Measurements from ENCODE around the gene CSF3R. TPM values are rescaled to one million over a fixed set of nuclear protein-coding genes. Genes with fewer than 3 reads are reported as not detected.

CSF3R gene
- total and polyA plus RNA-seq, 2 experiments from 2014 or later, result 19.7 to 22.3 TPM

GRCh38 chr1:36453600-36454388 is 28.9 kb downstream of the CSF3R start:
- WGBS (ENCODE audit: low lambda C conversion rate, missing lambda C conversion rate), result 97% methylated on average over 6 of the region's 6 CpGs
- no peaks in the 10 kb centered on the region for H3K9me3 ChIP-seq (ENCODE audit: low read depth)
- no peaks in the 10 kb centered on the region for H3K36me3 ChIP-seq (replicated peaks; ENCODE audit: insufficient read depth, low read depth)
- H3K27me3 ChIP-seq, result no peaks in the 10 kb centered on the region
- H3K4me1 ChIP-seq (ENCODE audit: insufficient read depth), result no peaks in the 10 kb centered on the region
- H4K20me1 ChIP-seq (ENCODE audit: insufficient read depth, poor library complexity, severe bottlenecking), result no peaks in the 10 kb centered on the region
- DNase-seq (ENCODE audit: low spot score), result no peak
- no peaks in the 10 kb centered on the region for H3K9me2 ChIP-seq (replicated peaks; ENCODE audit: insufficient read depth)
- no peak overlapping the region for H3K4me3 ChIP-seq
- no peak overlapping the region for H3K4me2 ChIP-seq
- H2AFZ ChIP-seq, result no peak overlapping the region
- H3K79me2 ChIP-seq, result no peaks in the 10 kb centered on the region
- no peak overlapping the region for H3K27ac ChIP-seq
- no peak for TF ChIP-seq EZH2phosphoT487 (IDR thresholded peaks at IDR 0.05; ENCODE audit: low read depth, severe bottlenecking, unreplicated experiment)
- no peak for TF ChIP-seq EZH2 (IDR thresholded peaks at IDR 0.05; ENCODE audit: borderline replicate concordance)
- TF ChIP-seq CTCF (IDR thresholded peaks at IDR 0.05; ENCODE audit: poor library complexity), result no peak

- Histone ChIP-seq H3K36me3 (replicated peaks; ENCODE audit: insufficient read depth, low read depth) (no peaks in the 10 kb centered on the region), H3K4me1 (ENCODE audit: insufficient read depth) (no peaks in the 10 kb centered on the region), H3K4me3 (no peak overlapping the region), H3K27ac (no peak overlapping the region), H3K4me2 (no peak overlapping the region), H3K27me3 (no peaks in the 10 kb centered on the region), H3K9me3 (ENCODE audit: low read depth) (no peaks in the 10 kb centered on the region), H3K9me2 (replicated peaks; ENCODE audit: insufficient read depth) (no peaks in the 10 kb centered on the region), H2AFZ (no peak overlapping the region), H3K79me2 (no peaks in the 10 kb centered on the region), H4K20me1 (ENCODE audit: insufficient read depth, poor library complexity, severe bottlenecking) (no peaks in the 10 kb centered on the region)
- 86% methylated on average over 3 of the region's 3 CpGs for WGBS (ENCODE audit: low lambda C conversion rate, missing lambda C conversion rate)
- DNase-seq (ENCODE audit: low spot score), result no peak
- TF ChIP-seq EZH2phosphoT487 (IDR thresholded peaks at IDR 0.05; ENCODE audit: low read depth, severe bottlenecking, unreplicated experiment) (no peak), CTCF (IDR thresholded peaks at IDR 0.05; ENCODE audit: poor library complexity) (no peak), EZH2 (IDR thresholded peaks at IDR 0.05; ENCODE audit: borderline replicate concordance) (no peak)
These were observed 29.7 kb downstream of the CSF3R start for GRCh38 chr1:36453051-36453450.

GRCh38 chr1:36450919-36451305 is 31.8 kb downstream of the CSF3R start:
- Histone ChIP-seq H4K20me1 (ENCODE audit: insufficient read depth, poor library complexity, severe bottlenecking) (no peaks in the 10 kb centered on the region), H3K27ac (peak overlapping the region; percentile 93), H3K4me2 (peak overlapping the region; percentile 75), H3K79me2 (no peaks in the 10 kb centered on the region), H3K4me3 (peak overlapping the region; percentile 17), H2AFZ (peak overlapping the region; percentile 37), H3K9me2 (replicated peaks; ENCODE audit: insufficient read depth) (no peaks in the 10 kb centered on the region), H3K9me3 (ENCODE audit: low read depth) (no peaks in the 10 kb centered on the region), H3K4me1 (ENCODE audit: insufficient read depth) (no peaks in the 10 kb centered on the region), H3K27me3 (no peaks in the 10 kb centered on the region), H3K36me3 (replicated peaks; ENCODE audit: insufficient read depth, low read depth) (no peaks in the 10 kb centered on the region)
- WGBS (ENCODE audit: low lambda C conversion rate, missing lambda C conversion rate), result 71% methylated on average over 18 of the region's 18 CpGs
- no peak for DNase-seq (ENCODE audit: low spot score)
- no peak for TF ChIP-seq CTCF (IDR thresholded peaks at IDR 0.05; ENCODE audit: poor library complexity)
- TF ChIP-seq EZH2phosphoT487 (IDR thresholded peaks at IDR 0.05; ENCODE audit: low read depth, severe bottlenecking, unreplicated experiment), result no peak
- TF ChIP-seq EZH2 (IDR thresholded peaks at IDR 0.05; ENCODE audit: borderline replicate concordance), result no peak

All from hepatocyte (in vitro differentiated cells).